NCI-H2196 treated with DMSO at 0.1 percent for 48 hours (cell line): Measurements from ENCODE around the gene SSTR5.
A peak's percentile ranks its signal among the peaks of the same experiment; 100 is the strongest.

Source experiments
- DNase-seq: peaks from one replicate; lab custom pipeline; 2025; ENCODE audit not compliant: unreplicated experiment; lab: John Stamatoyannopoulos, UW

Gene SSTR5

GRCh38 chr16:1121009-1121408 lies 48.5 kb downstream of the SSTR5 start:
- no peak for DNase-seq

GRCh38 chr16:1121601-1122397 lies 49.3 kb downstream of the SSTR5 start:
- no peak for DNase-seq

GRCh38 chr16:1122398-1122765 lies 49.8 kb downstream of the SSTR5 start:
- no peak for DNase-seq

GRCh38 chr16:1123525-1124230 lies 51.1 kb downstream of the SSTR5 start:
- DNase-seq: no peak

GRCh38 chr16:1124291-1124690 lies 51.7 kb downstream of the SSTR5 start:
- no peak for DNase-seq

- no peak for DNase-seq
Observed at GRCh38 chr16:1124795-1125194, 52.2 kb downstream of the SSTR5 start.

GRCh38 chr16:1125471-1125870 lies 52.9 kb downstream of the SSTR5 start:
- peak; percentile 83 for DNase-seq

GRCh38 chr16:1126044-1126443 lies 53.5 kb downstream of the SSTR5 start:
- DNase-seq: no peak

- DNase-seq: no peak
Observed at GRCh38 chr16:1126586-1126985, 54.0 kb downstream of the SSTR5 start.

GRCh38 chr16:1127101-1127500 lies 54.6 kb downstream of the SSTR5 start:
- no peak for DNase-seq

GRCh38 chr16:1127971-1128715 lies 55.6 kb downstream of the SSTR5 start:
- no peak for DNase-seq

GRCh38 chr16:1129106-1129960 lies 56.8 kb downstream of the SSTR5 start:
- DNase-seq: no peak

GRCh38 chr16:1130382-1130781 lies 57.8 kb downstream of the SSTR5 start:
- DNase-seq: no peak
